HepG2 (cell line): ENCODE results near the gene SLC35F6. TPM values are rescaled to one million over a fixed set of nuclear protein-coding genes. Genes with fewer than 3 reads are reported as not detected.
A peak's percentile ranks its signal among the peaks of the same experiment; 100 is the strongest.

Experiments used
- ARID3A ChIP-seq: IDR thresholded peaks from 2 replicates; pipeline ENCODE4 v1.6.1; 2012; ENCODE audit warnings: low read depth, low read length, improper control_type of control experiment
- ARID5B ChIP-seq: IDR thresholded peaks from 2 replicates; pipeline ENCODE4 v1.4.0; 2020; ENCODE audit warnings: mild to moderate bottlenecking, missing genetic modification reagents
- BATF2 ChIP-seq: sonication (generic); formaldehyde crosslinking; IDR thresholded peaks from 2 replicates; pipeline ENCODE4 v1.8.0; 2022; ENCODE audit warnings: mild to moderate bottlenecking, missing genetic modification reagents, moderate library complexity
- EHMT2 ChIP-seq: fragments of 200-600 bp; sonication (generic); IDR thresholded peaks from 2 replicates; pipeline ENCODE4 v1.7.0; 2017; ENCODE audit warnings: antibody characterized with exemption, low read depth, low read length, borderline replicate concordance
- FOXA1 ChIP-seq, 2 experiments: fragments of 450-650 bp in 1 of 2; sonication (generic) in 1 of 2; formaldehyde crosslinking in 1 of 2; IDR thresholded peaks; 2 replicates each; pipeline versions ENCODE4 v1.4.0 to v1.6.1; 2016 to 2020; ENCODE audit warnings: missing genetic modification reagents in 1 of 2
- HMG20A ChIP-seq: IDR thresholded peaks from 2 replicates; pipeline ENCODE4 v1.6.1; 2016; ENCODE audit warnings: borderline replicate concordance
- KDM6A ChIP-seq: IDR thresholded peaks from 2 replicates; pipeline ENCODE4 v1.6.1; 2016; ENCODE audit warnings: low read depth
- KLF6 ChIP-seq: IDR thresholded peaks from 2 replicates; pipeline ENCODE4 v1.8.0; 2016; ENCODE audit warnings: missing biosample characterization, missing genetic modification reagents
- PBX3 ChIP-seq: sonication (generic); formaldehyde crosslinking; IDR thresholded peaks from 2 replicates; pipeline ENCODE4 v1.8.1; 2023; ENCODE audit warnings: missing genetic modification reagents, inconsistent platforms, borderline replicate concordance
- PHF8 ChIP-seq: sonication (generic); formaldehyde crosslinking; IDR thresholded peaks from 2 replicates; pipeline ENCODE4 v1.5.0; 2020; ENCODE audit warnings: missing genetic modification reagents
- RNF2 ChIP-seq: fragments of 450-650 bp; conservative IDR thresholded peaks from 2 replicates; pipeline ENCODE4 v1.6.1; 2016; ENCODE audit warnings: low read depth
- SMARCE1 ChIP-seq: fragments of 450-650 bp; IDR thresholded peaks from 2 replicates; pipeline ENCODE4 v1.6.1; 2017; ENCODE audit warnings: borderline replicate concordance
- SP140L ChIP-seq: sonication (generic); formaldehyde crosslinking; IDR thresholded peaks from 2 replicates; pipeline ENCODE4 v1.4.0; 2020; ENCODE audit warnings: missing genetic modification reagents, borderline replicate concordance
- STAG1 ChIP-seq: sonication (generic); formaldehyde crosslinking; IDR thresholded peaks from 2 replicates; pipeline ENCODE4 v1.4.0; 2020; ENCODE audit warnings: missing genetic modification reagents
- TBX2 ChIP-seq: sonication (generic); formaldehyde crosslinking; IDR thresholded peaks from 2 replicates; pipeline ENCODE4 v1.5.0; 2020; ENCODE audit warnings: missing genetic modification reagents, mild to moderate bottlenecking, borderline replicate concordance
- ZBTB8A ChIP-seq: sonication (generic); formaldehyde crosslinking; IDR thresholded peaks from 2 replicates; pipeline ENCODE4 v1.4.0; 2020; ENCODE audit warnings: mild to moderate bottlenecking, low read depth, missing genetic modification reagents, borderline replicate concordance
- ZFYVE20 ChIP-seq: sonication (generic); formaldehyde crosslinking; IDR thresholded peaks from 2 replicates; pipeline ENCODE4 v1.8.0; 2023; ENCODE audit warnings: low read depth, mild to moderate bottlenecking, moderate library complexity, missing genetic modification reagents, borderline replicate concordance
- ZNF20 ChIP-seq: sonication (generic); formaldehyde crosslinking; IDR thresholded peaks from 2 replicates; pipeline ENCODE4 v1.4.0; 2020; ENCODE audit warnings: mild to moderate bottlenecking, moderate library complexity, missing genetic modification reagents
- ZNF329 ChIP-seq: sonication (generic); formaldehyde crosslinking; IDR thresholded peaks from 2 replicates; pipeline ENCODE4 v1.9.0; 2021; ENCODE audit warnings: low read depth, mild to moderate bottlenecking, missing genetic modification reagents
- ZNF337 ChIP-seq: sonication (generic); formaldehyde crosslinking; IDR thresholded peaks from 2 replicates; pipeline ENCODE4 v1.5.1; 2020; ENCODE audit warnings: missing genetic modification reagents, low read depth, mild to moderate bottlenecking, borderline replicate concordance
- ZNF740 ChIP-seq: sonication (generic); formaldehyde crosslinking; IDR thresholded peaks from 2 replicates; pipeline ENCODE4 v1.4.0; 2020; ENCODE audit warnings: missing genetic modification reagents
- ZNF780A ChIP-seq: sonication (generic); formaldehyde crosslinking; IDR thresholded peaks from 2 replicates; pipeline ENCODE4 v1.8.0; 2022; ENCODE audit warnings: mild to moderate bottlenecking, missing genetic modification reagents, moderate library complexity
- polyA plus RNA-seq, 8 experiments: library from polyadenylated mRNA; depleted of rRNA in 3 of 8; stranded (reverse) in 7 of 8; unstranded in 1 of 8; fragments of >200 nt; fragmentation: Illumina TruSeq in 4 of 8; extraction: Trizol in 4 of 8; gene quantifications; 2 replicates each; pipeline versions ENCODE4 v1.2.1 to v1.2.3, GENCODE V29; 2011 to 2016; ENCODE audit warnings: low read depth in 4 of 8, missing spikeins in 1 of 8, mixed read lengths in 1 of 8; ENCODE audit not compliant: insufficient read depth in 1 of 8
- total RNA-seq, 5 experiments: library from RNA; depleted of rRNA; stranded (reverse); fragments of >200 nt; fragmentation: Illumina TruSeq; extraction: Trizol; gene quantifications; 2 replicates each; pipeline ENCODE4 v1.2.3, GENCODE V29; 2016; ENCODE audit warnings: low read depth in 1 of 5

Gene SLC35F6
- total and polyA plus RNA-seq, 2 of the 13 experiments (the other 11 are each of a cell fraction or from before 2014, with no cell fraction given): 15.2 to 21.2 TPM

- TF ChIP-seq PBX3 (CRISPR knock-in tag) (no peak), KLF6 (no peak), KDM6A (CRISPR knock-in tag) (no peak), ZBTB8A (CRISPR knock-in tag) (no peak), ZNF780A (CRISPR knock-in tag) (no peak), BATF2 (CRISPR knock-in tag) (no peak), ZNF740 (CRISPR knock-in tag) (no peak), EHMT2 (no peak), ARID5B (peak; percentile 86), SP140L (CRISPR knock-in tag) (no peak), ZNF337 (CRISPR knock-in tag) (no peak), HMG20A (CRISPR knock-in tag) (peak; percentile 68; the same call in 1 of the 2 replicates), SMARCE1 (no peak), ZFYVE20 (CRISPR knock-in tag) (no peak), FOXA1 (IDR thresholded peaks at IDR 0.05) (no peak; the same call in 1 of the 2 replicates), FOXA1 (CRISPR knock-in tag; IDR thresholded peaks at IDR 0.05) (peak; percentile 98), ZNF20 (no peak), STAG1 (CRISPR knock-in tag) (no peak), ARID3A (no peak), TBX2 (CRISPR knock-in tag) (peak; percentile 70; the same call in 1 of the 2 replicates), ZNF329 (CRISPR knock-in tag) (no peak), PHF8 (CRISPR knock-in tag) (no peak), RNF2 (no peak)
These were observed 8.2 kb downstream of the SLC35F6 start (continued) for GRCh38 chr2:26772064-26773001.
